GM10847 (cell line): Measurements from ENCODE around the gene PLAC9.

Experiments
- POLR2A ChIP-seq: IDR thresholded peaks from 2 replicates; pipeline ENCODE4 v1.6.1; 2011; ENCODE audit not compliant: insufficient read length; ENCODE audit errors: extremely low read depth

Gene PLAC9

GRCh38 chr10:80154978-80155695 lies 22.6 kb downstream of the PLAC9 start:
- no peak for TF ChIP-seq POLR2A

- TF ChIP-seq POLR2A, result no peak
Observed at GRCh38 chr10:80155696-80156215, 23.2 kb downstream of the PLAC9 start.

DNA sequence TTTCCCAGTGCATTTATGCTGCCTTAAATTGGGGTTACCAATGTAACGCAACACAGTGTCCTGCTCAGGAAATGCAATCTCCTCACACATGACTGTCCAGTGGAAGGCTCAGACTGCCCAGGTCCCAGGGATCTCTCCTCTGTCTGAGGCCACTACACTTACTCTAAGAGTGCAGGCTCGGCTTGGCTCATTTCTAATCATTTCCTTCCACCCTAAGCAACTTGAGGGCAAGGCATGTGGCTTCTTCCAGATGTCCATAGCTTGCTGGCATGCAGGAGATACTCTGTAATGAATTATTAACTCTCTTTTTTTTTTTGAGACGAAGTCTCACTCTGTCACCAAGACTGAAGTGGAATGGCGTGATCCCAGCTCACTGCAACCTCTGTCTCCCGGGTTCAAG lies 23.7 kb downstream of the PLAC9 start:
- no peak for TF ChIP-seq POLR2A

DNA sequence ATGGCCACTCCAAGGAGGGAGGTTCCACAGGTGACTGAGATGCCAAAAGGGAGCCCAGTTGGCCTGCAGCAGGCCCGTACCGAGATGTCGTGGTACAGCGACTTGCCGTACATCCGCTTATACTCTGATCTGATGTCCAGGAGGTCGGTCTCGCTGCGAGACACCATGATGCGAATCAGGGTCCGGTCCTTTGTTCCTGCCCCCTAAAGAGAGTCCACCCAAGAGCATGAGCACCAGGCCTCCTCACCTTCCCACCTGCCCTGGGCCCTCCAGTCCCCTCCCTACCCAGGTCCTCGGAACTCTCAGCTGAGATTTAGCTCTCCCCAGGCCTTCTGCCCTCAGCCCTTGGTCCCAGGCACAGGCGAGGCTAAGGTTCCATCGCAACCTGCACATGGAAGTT lies 25.0 kb downstream of the PLAC9 start:
- TF ChIP-seq POLR2A, result no peak

DNA sequence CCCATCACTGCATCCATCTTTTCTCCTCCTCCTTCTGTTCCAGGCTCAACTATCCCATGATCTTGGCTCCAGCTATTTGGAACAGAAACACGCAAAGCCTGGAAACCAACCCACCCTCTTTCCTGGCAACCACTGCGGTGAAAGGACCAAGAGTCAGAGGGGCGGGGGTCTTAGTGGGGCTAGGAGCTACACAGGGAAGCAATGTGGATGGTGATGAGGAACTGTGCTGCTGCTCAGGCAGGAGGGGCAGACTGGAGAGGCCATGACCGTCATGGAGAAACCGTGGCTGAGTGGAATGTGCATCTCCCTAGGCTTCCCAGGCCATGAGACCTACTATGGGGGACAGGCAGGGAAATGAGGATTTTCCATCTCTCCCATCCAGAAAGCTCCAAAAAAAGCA lies 25.6 kb downstream of the PLAC9 start:
- no peak for TF ChIP-seq POLR2A

GRCh38 chr10:80158598-80159127 lies 26.1 kb downstream of the PLAC9 start:
- TF ChIP-seq POLR2A, result no peak

GRCh38 chr10:80159166-80159873 lies 26.8 kb downstream of the PLAC9 start:
- no peak for TF ChIP-seq POLR2A

DNA sequence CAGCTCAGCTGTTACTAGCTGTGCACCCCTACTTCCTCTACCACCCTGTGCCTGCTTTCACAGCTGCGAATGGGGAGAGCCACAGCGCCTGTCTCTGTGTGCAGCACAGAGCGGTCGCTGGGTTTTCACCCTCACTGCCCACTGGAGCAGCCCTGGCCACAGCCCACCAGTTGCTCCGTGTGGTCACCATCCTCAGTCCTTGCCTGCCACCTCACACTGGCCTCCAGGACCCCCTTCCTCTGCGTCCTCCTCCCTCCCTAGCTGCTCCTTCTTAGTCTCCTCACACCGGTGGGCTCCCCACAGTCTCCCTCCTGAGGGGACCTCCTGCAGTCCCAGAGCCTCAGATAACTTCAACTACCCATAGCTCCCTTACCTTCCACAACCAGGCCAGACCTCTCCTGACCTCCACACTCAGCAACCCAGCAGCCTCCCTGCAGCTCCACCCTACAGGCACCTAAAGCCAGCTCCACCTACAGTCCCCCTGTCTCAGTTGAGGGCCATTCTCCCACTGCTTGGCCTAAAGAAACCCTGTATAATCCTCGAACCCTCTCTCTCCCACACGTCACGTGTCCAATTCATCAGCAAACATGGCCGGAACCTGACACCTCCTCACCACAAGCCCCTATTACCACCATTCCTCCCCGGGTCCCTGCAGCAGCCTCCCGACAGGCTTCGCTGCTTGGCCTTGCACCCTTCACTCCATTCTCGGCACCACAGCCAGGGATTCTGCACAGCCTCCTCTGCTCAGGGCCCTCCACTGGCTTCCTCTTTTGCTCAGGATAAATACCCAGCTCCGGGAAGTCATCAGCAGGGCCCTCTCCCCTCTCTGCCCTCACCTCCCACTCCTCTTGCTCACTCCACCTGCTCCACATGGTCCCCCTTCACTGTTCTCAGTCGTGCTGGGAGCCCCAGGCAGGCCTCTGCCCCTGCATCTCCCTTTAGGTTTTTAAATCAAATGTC lies 28.1 kb downstream of the PLAC9 start:
- no peak for TF ChIP-seq POLR2A

DNA sequence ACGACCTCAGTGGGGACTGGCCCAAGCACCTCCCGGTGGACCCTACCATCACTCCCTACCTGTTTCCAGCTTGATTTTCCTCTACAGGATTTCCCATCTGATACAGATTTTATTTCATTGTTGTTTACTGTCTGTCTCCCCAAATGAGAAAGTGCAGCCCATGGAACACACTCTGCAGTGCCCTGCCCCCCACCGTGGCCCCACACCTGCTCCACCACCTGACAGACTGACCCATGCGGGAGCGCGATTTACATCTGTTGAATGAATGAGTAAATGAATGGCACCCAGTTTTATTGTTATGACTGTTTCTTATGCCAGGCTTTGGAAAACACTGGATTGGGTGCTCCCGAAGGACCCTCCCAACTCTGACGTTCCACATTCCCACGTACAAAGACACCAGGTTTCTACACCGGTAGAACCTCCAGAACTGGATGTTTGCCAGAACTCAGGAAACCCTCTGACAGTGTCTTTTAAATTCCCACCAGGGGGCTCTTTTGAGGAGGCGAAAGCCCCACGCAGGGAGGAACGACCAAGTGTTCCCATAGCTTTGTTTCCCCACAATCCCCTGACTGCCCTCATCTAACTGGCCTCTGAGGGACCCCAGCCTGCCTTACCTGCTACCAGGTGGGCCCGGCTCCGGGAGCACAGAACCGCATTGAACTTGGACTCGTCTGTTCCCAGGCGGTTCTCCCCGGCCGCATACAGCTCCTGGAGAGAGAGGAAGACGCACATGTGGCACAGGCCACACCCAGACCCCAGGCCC lies 29.0 kb downstream of the PLAC9 start:
- no peak for TF ChIP-seq POLR2A

- TF ChIP-seq POLR2A, result no peak
Observed at GRCh38 chr10:80163741-80164341, 31.3 kb downstream of the PLAC9 start.

GRCh38 chr10:80164596-80164995 lies 32.1 kb downstream of the PLAC9 start:
- no peak for TF ChIP-seq POLR2A

DNA sequence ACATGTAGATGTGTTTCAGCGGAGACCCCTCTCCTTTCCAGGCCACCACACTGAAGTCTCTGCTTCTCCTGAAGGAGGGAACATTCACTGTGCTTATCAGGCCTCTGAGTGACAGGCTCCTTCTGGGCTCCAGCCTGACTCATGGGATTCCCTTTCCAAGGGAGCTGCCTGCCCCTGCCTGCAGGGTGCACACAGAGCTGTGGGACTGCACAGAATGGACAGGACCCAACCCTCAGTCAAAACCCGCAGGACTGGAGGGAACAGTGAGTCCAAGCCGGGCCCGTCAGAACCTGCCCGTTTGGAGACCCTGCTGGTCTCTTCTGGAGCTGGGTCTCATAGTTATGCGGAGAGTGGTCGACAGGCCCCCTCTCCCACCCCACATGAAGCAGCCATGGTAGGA lies 32.6 kb downstream of the PLAC9 start:
- TF ChIP-seq POLR2A, result no peak

- TF ChIP-seq POLR2A, result no peak
Observed at GRCh38 chr10:80166581-80167470, 34.3 kb downstream of the PLAC9 start.
